GM12865 (cell line): Measurements from ENCODE around the gene CBY3.
"Not testable (repeated sequence)": the region's sequence is repeated elsewhere in the genome, so short reads cannot be mapped to it uniquely, and the experiment has no call there.

ENCODE experiments used
- DNase-seq: peaks from one replicate; pipeline ENCODE4 v3.0.0; 2010; ENCODE audit warnings: low read depth
- H3K4me3 ChIP-seq: 2 replicates; pipeline ENCODE4 v1.5.1; 2011; ENCODE audit warnings: mild to moderate bottlenecking, low read depth, low read length, control low read depth
- TF ChIP-seq, protein P1 (sequence below): IDR thresholded peaks from 2 replicates; pipeline ENCODE4 v1.5.1; 2011; ENCODE audit warnings: low read length, control low read depth, low read depth, inconsistent platforms; ENCODE audit not compliant: insufficient read depth; ENCODE audit errors: missing control alignments

CBY3 gene

DNA sequence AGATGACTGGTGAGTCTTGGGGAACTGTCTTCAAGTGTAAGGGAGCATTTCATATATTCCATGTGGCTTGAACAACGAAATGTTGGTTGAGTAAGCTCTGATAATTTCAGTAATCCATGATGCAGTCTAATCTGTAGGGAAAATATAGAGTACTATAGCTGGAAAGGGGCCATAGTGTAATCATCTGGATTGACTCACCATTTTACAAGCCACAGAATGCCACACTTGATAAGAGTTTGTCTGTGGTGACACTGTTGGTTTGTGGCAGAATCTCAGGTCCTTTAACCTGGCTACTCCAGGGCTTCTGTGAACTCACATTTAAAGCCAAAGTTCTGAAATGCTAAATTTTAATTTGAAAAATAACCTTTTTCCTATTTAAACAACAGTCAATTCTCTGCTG, 35.5 kb upstream of the CBY3 start:
- TF ChIP-seq, protein P1, sequence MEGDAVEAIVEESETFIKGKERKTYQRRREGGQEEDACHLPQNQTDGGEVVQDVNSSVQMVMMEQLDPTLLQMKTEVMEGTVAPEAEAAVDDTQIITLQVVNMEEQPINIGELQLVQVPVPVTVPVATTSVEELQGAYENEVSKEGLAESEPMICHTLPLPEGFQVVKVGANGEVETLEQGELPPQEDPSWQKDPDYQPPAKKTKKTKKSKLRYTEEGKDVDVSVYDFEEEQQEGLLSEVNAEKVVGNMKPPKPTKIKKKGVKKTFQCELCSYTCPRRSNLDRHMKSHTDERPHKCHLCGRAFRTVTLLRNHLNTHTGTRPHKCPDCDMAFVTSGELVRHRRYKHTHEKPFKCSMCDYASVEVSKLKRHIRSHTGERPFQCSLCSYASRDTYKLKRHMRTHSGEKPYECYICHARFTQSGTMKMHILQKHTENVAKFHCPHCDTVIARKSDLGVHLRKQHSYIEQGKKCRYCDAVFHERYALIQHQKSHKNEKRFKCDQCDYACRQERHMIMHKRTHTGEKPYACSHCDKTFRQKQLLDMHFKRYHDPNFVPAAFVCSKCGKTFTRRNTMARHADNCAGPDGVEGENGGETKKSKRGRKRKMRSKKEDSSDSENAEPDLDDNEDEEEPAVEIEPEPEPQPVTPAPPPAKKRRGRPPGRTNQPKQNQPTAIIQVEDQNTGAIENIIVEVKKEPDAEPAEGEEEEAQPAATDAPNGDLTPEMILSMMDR, result no peak
- H3K4me3 ChIP-seq, result no peak overlapping the region
- no peak for DNase-seq

DNA sequence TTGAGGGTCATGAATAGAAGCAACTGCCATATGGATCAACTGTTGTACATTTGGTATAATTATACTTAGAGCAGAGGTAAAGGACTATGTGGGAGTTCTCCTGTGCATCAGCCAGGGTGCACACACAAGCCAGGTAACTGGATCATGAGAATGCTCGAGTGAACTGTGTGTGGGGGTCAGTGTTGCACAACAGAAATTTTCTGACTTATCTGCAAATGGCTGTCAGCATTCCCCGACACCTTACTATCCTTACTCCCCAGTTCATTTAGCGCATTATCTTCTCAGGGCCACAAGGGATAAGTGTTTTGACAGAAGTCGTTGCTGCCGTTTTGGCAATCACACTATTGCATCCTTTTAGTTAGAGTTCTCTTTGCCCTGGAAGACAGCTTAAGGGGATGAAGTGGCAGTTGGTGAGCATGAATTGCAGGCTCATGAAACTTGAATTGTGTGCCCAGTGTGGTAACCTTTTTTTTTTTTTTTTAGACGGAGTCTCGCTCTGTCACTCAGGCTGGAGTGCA, 19.6 kb upstream of the CBY3 start:
- H3K4me3 ChIP-seq, result peak overlapping the region; percentile 66
- DNase-seq, result peak; percentile 19
- TF ChIP-seq, protein P1, result no peak

DNA sequence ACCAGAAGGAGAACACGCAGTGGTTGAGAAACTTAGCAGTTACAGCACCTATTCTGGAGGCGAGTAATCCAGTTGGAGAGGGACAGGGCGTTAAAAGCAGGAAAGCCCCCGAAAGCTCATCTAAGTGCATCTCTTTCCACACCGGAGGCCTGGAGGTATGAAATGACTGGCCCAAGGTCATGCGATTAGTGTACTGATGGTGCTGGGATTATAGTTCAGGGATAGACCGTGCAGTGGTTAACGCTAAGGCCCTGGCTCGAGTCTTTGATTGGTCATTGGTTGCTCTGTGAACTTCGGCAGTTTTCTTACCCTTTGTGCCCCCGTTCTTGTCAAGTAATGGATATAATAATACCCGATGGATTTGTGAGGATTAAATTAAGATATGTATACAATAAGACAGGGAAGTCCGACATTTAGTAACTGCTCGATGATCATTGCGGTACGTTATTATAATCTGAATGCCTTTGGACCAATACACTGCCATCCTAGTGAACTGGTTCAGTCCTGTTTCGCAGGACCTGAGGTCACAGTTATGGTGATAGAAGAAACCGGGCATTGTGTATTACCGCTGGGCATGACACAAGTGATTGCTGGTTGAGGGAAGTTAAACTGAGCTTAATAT, 18.9 kb upstream of the CBY3 start:
- peak; percentile 80 for DNase-seq
- TF ChIP-seq, protein P1, result no peak

DNA sequence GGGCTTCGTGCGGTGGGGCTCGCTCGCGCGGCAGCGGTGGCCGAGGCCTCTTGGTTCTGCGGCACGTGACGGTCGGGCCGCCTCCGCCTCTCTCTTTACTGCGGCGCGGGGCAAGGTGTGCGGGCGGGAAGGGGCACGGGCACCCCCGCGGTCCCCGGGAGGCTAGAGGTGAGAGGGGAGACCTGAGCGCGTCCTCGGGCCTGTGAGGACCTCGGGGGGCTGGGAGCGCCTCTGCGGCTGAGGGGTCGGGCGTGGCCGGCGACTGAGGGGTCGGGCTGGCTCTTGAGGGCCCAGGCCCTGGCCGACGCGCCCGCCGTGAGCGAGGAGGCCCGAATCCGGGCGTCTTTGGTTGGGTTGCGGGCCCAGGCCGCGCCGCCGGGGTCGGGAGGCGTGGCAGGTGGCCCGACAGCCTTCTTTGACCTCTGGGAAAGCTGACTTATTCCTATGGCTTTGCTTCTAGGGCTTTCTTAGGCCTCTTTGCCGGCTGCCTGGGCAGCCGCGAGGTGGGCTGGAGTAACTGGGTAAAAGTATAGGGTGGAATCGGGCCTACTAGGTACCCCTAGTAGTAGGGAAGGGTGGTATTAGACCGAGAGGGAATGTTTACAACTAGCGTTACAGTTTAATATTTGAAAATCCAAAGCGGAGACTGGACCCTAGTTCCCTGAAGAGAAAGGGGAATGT, 18.2 kb upstream of the CBY3 start, which contains the start of gene CANX:
CANX (plus strand) TSS at position 33 of the 681 bp plus-strand sequence. CDS start 6,715 bp downstream, outside the sequence.
- no peak for DNase-seq
- TF ChIP-seq, protein P1, result no peak
- peak within 1 kb of the TSS; percentile 77 for H3K4me3 ChIP-seq

More for the DNA sequence above, 18.9 kb upstream of the CBY3 start:
- peak overlapping the region; percentile 66 for H3K4me3 ChIP-seq

DNA sequence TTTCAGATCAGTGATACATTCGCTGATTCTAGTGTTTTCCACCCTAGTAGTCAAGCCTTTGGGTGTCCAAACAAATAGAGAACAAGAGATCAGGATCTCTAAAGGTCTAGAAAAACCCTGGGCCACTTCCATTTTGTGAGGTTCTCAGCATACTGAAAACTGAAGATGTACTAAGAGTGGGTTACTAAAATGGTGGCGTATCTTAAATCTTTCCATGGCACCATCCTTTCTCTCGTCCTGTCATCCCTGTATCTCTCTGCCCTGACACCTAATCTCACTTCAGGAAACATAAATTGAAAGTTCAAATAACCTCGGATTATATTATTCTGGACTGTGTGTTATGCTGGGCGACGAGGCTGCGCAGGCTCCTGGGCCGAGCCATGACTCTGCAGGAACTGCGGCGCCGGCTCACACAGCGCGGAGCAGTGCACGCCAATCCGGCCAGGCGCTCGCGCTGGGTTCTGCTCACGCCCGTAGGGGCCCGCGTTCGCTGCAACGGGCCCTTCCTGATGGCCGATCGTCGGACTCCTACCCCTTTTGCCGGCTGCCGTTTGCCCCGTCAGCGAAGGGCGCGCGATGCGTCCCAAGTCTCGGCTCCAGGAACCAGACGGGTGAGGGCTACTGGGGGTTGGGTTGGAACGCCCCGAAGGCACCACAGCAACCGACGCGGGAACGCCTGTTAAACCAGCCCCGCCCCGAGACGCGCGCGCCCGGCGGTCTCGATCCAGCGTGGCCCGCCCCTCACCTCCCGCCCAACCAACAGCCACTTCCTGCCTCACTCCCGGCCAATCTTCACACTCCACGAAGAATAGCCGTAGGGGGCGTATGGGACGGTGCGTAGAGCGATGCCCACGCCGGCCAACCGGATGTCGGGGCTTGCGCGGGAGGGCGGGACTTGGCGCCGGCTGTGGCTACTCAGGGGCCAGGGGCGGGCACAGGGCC, 17.4 kb upstream of the CBY3 start:
- TF ChIP-seq, protein P1, result no peak
- H3K4me3 ChIP-seq, result peak overlapping the region; percentile 77
- peak; percentile 100 for DNase-seq

DNA sequence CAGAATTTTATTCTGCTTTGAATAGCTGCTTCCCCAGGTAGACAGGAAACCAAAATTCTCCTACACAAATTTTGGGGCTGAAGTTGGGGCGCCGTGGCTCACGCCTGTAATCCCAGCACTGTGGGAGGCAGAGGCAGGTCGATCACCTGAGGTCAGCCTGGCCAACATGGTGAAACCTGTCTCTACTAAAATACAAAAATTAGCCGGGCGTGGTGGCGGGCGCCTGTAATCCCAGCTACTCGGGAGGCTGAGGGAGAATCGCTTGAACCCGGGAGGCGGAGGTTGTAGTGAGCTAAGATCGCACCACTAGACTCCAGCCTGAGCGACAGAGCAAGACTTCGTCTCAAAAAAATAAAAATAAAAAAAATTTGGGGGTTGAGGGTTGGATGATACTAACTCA, 16.7 kb upstream of the CBY3 start:
- DNase-seq, result not testable (repeated sequence)
- peak overlapping the region; percentile 77 for H3K4me3 ChIP-seq

DNA sequence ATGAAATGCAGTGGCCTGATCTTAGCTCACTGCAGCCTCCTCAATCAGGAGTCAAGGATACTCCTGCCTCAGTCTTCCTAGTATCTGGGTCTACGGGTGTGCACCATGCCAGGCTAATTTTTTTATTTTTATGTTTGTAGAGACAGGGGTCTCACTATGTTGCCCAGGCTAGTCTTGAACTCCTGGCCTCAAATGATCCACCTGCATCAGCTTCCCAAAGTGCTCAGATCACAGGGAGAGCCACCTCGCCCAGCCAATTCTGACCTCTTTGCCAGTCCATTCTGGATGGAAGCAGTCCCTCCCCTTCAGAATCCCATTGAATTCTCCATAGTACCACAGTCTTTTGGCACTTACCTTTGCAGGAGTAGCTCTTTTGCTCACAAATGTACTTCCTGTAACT, 16.3 kb upstream of the CBY3 start:
- TF ChIP-seq, protein P1, result no peak
- no peak for DNase-seq
- H3K4me3 ChIP-seq, result peak overlapping the region; percentile 77
